Measurements from ENCODE around the gene STK32A. TPM values are rescaled to one million over a fixed set of nuclear protein-coding genes. Genes with fewer than 3 reads are reported as not detected.
"Not testable (repeated sequence)": the region's sequence is repeated elsewhere in the genome, so short reads cannot be mapped to it uniquely, and the experiment has no call there.

Gene STK32A
- total RNA-seq, 1 donor from 2014 or later: 0.92 TPM

GRCh38 chr5:147336876-147337275 lies 102.0 kb downstream of the STK32A start:
- no peak for DNase-seq (ENCODE audit: low spot score)
- intact Hi-C loops (cut with DNase I): no loop called here

GRCh38 chr5:147339313-147339712 lies 104.5 kb downstream of the STK32A start:
- intact Hi-C loops (cut with DNase I): no loop called here
- DNase-seq (ENCODE audit: low spot score): no peak

- intact Hi-C loops (cut with DNase I): no loop called here
- DNase-seq (ENCODE audit: low spot score): no peak
Measured at GRCh38 chr5:147340941-147341340, 106.1 kb downstream of the STK32A start.

DNA sequence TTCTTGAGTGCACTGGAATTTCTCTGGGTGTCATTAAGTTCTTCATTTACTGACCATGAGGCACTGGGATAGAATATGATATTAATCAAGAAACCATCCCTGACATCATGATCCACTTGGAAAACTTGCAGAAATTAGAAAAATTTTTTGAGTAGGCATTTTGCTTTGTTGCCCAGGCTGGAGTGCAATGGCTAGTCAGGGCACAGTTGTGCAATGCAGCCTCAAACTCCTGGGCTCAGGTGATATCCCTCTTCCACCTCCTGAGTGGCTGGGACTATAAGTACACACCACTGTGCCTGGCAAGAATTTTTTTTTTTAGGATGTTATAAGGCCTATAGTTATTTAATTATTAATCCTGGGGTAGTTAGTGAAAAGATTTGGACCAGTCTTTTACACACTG lies 106.5 kb downstream of the STK32A start:
- intact Hi-C loops (cut with DNase I): no loop called here
- DNase-seq (ENCODE audit: low spot score): no peak

- DNase-seq (ENCODE audit: low spot score): no peak
- intact Hi-C loops (cut with DNase I): no loop called here
Measured at GRCh38 chr5:147344861-147345260, 110.0 kb downstream of the STK32A start.

GRCh38 chr5:147346006-147346561 lies 111.3 kb downstream of the STK32A start:
- intact Hi-C loops (cut with DNase I): no loop called here
- no peak for DNase-seq (ENCODE audit: low spot score)

GRCh38 chr5:147348046-147348445 lies 113.2 kb downstream of the STK32A start:
- DNase-seq (ENCODE audit: low spot score): no peak

GRCh38 chr5:147348451-147348850 lies 113.6 kb downstream of the STK32A start:
- intact Hi-C loops (cut with DNase I): no loop called here
- DNase-seq (ENCODE audit: low spot score): no peak

More at GRCh38 chr5:147348046-147348445, 113.2 kb downstream of the STK32A start:
- intact Hi-C loops (cut with DNase I): no loop called here

GRCh38 chr5:147349241-147349640 lies 114.4 kb downstream of the STK32A start:
- intact Hi-C loops (cut with DNase I): no loop called here
- DNase-seq (ENCODE audit: low spot score): no peak

DNA sequence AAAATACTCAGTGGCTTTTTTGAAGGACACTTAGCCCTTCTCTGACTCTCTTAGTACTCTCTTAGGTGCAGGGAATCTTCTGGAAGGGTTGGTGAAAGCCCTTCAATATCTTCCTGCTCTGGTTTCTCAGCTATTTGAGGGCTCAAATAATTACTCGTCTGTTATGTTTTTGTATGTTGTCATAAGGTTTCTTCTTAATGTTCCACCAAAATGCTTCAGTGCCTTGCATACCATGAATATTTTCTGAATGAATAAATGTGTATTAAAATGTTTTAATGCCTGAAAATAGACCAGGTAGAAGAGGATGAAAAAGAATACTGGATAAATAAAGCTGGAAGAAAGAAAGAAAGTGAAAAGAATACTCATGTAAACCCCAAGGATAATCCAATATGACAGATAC lies 124.3 kb downstream of the STK32A start:
- DNase-seq (ENCODE audit: low spot score): no peak
- intact Hi-C loops (cut with DNase I): no loop called here

- intact Hi-C loops (cut with DNase I): no loop called here
- DNase-seq (ENCODE audit: low spot score): no peak
Measured at GRCh38 chr5:147359581-147359980, 124.8 kb downstream of the STK32A start.

DNA sequence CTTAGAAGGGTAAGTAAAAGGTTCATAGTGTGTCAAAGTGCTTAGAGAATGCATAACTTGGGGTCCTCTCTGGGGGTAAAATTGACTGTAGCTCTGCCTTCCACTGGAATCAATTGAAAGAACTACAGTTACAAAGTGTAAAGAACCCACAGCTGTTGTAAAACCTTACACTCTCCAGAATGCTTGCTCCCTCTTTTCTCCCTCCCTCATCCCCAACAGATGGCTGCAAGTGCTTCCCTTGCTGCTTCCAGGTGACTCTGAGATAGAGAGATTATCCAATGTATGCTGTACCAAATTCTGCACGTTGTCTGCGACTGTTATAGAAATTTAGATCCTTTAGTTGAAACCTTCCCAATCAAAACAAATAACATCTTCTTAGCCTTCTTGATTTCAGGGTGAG lies 126.0 kb downstream of the STK32A start:
- intact Hi-C loops (cut with DNase I): no loop called here
- DNase-seq (ENCODE audit: low spot score): no peak

DNA sequence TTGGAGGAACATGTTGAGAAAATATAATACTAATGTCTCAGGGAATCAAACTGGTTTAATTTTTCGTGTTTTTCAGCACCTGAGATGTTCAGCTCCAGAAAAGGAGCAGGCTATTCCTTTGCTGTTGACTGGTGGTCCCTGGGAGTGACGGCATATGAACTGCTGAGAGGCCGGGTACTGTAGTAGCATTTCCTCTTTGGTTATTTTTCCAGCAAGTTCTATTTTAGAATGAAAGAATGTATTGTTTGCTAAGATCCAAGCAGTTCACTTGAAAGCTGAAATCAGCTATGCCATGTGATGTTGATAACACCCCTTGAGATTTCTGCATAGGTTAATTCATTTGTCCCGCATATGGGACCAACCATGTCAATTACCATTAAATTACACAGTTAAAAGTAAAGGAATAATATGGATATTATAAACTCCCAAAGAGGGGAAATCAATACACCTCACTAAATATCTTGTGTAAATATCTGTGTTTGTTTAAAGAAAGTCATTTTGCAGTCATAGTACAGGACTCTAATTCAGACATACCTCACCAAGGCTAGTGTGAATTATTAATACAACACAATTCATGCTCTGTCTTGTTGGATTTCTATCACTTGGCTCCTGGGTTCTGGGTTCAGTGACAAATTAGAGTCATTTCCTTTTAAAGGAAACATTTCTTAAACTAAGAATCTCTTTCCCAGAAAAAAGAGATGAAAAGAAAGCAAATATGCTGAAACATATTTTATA lies 126.8 kb downstream of the STK32A start:
- intact Hi-C loops (cut with DNase I): no loop called here
- DNase-seq (ENCODE audit: low spot score): no peak

- DNase-seq (ENCODE audit: low spot score); intact Hi-C loops (cut with DNase I): not testable (repeated sequence)
Measured at GRCh38 chr5:147367381-147367780, 132.6 kb downstream of the STK32A start.

GRCh38 chr5:147369742-147370374 lies 135.0 kb downstream of the STK32A start:
- DNase-seq (ENCODE audit: low spot score): no peak
- intact Hi-C loops (cut with DNase I): no loop called here

- intact Hi-C loops (cut with DNase I): no loop called here
- no peak for DNase-seq (ENCODE audit: low spot score)
Measured at GRCh38 chr5:147371290-147371689, 136.5 kb downstream of the STK32A start.

DNA sequence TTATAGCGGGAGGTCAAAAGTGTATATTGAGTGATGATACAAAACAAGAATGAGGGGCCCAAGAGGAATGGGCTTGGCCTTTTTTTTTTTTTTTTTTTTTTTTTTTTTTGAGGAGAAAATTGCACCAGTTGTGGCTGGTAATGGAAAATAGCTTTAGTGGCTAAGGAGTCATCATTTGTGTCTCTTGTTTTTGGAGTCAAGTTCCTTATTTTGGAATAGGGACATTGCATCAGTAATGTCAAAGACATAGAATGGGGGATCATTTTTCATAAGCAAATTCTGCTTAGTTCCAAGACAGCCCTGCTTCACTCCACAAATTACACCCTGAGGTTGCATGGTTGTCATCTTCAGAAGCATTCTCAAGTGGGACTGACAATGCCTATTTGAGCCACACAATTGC lies 137.4 kb downstream of the STK32A start:
- DNase-seq (ENCODE audit: low spot score): no peak
- intact Hi-C loops (cut with DNase I): no loop called here

DNA sequence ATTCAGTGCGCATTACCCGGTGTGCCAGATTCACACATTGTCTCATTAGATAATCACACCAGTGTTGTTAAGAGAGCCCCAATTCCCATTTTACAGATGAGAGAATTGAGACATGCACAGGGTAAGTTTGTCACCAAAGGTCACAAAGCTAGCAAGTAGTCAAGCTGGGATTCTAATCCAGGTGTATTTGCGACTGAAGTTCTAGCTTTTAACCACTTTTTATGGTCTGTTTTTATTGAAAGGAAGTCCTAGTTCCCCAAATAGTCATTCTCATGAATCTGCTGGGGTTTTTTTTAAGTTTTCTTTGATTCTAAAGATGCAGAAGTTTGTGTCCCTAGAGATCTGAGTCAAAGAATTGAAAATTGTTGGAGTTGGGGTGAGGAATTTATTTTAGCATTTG lies 138.5 kb downstream of the STK32A start:
- DNase-seq (ENCODE audit: low spot score): no peak
- intact Hi-C loops (cut with DNase I): no loop called here

- DNase-seq (ENCODE audit: low spot score): no peak
- intact Hi-C loops (cut with DNase I): no loop called here
Measured at GRCh38 chr5:147375151-147375550, 140.3 kb downstream of the STK32A start.

- no peak for DNase-seq (ENCODE audit: low spot score)
- intact Hi-C loops (cut with DNase I): no loop called here
Measured at GRCh38 chr5:147377682-147378081, 142.9 kb downstream of the STK32A start.

- DNase-seq (ENCODE audit: low spot score): no peak
- intact Hi-C loops (cut with DNase I): loop anchor here (10.0 kb wide), 1 partner anchor 157 kb away; no protein-coding TSS in a partner anchor
Measured at GRCh38 chr5:147381555-147381954, 146.7 kb downstream of the STK32A start.

All from cardiac septum (tissue), 1 donor.